GM12891 (cell line): ENCODE results near the gene GGT7.

Source experiments
- POLR2A ChIP-seq: IDR thresholded peaks from 2 replicates; pipeline ENCODE4 v1.6.1; 2011; ENCODE audit warnings: low read depth, low read length, control low read depth
- POLR2AphosphoS5 ChIP-seq: IDR thresholded peaks from 2 replicates; pipeline ENCODE4 v1.6.1; 2011; ENCODE audit warnings: low read depth, low read length, control low read depth
- TAF1 ChIP-seq: IDR thresholded peaks from 2 replicates; pipeline ENCODE4 v1.6.1; 2011; ENCODE audit warnings: low read depth, low read length, control low read depth

GRCh38 chr20:34824806-34825529 lies 47.7 kb downstream of the GGT7 start:
- no peak for TF ChIP-seq POLR2AphosphoS5
- peak; percentile 71 for TF ChIP-seq TAF1
- peak; percentile 49; the same call in 1 of the 2 replicates for TF ChIP-seq POLR2A
